Mucosa of descending colon (tissue), 3 donors: ENCODE data around the gene ZNF526. TPM values are rescaled to one million over a fixed set of nuclear protein-coding genes. Genes with fewer than 3 reads are reported as not detected.

ENCODE experiments used
- ATAC-seq: fragments of 200-7000 bp; cut with Tn5 transposase; one replicate; pipeline ENCODE4 v1.9.1; 2020; ENCODE audit warnings: mild to moderate bottlenecking, moderate library complexity
- DNase-seq, 3 donors: peaks; one replicate each; pipeline ENCODE4 v3.0.0-alpha.2; 2020
- H3K36me3 ChIP-seq: fragments of 200-600 bp; one replicate; pipeline ENCODE4 v1.8.0; 2021; ENCODE audit warnings: low read depth, mild to moderate bottlenecking
- H3K4me1 ChIP-seq: fragments of 200-600 bp; one replicate; pipeline ENCODE4 v1.8.0; 2021; ENCODE audit warnings: low read depth, mild to moderate bottlenecking
- H3K4me3 ChIP-seq: fragments of 200-600 bp; one replicate; pipeline ENCODE4 v1.8.0; 2021; ENCODE audit warnings: mild to moderate bottlenecking
- H3K9me3 ChIP-seq: fragments of 200-600 bp; one replicate; pipeline ENCODE4 v1.8.0; 2021; ENCODE audit warnings: mild to moderate bottlenecking
- CTCF ChIP-seq: fragments of 200-600 bp; IDR thresholded peaks from one replicate; pipeline ENCODE4 v1.8.0; 2022; ENCODE audit warnings: antibody characterized with exemption, mild to moderate bottlenecking
- intact Hi-C, 2 donors: fragments of 100-400 bp; cut with DNase I in 1 of 2; cut with micrococcal nuclease in 1 of 2; formaldehyde crosslinking; loops; one replicate each; pipeline versions ENCODE4 v1.11.0 to v1.11.1; 2022; cut with DNase I, micrococcal nuclease
- long read RNA-seq, 2 donors: library from polyadenylated mRNA; unstranded; transcript quantifications; one replicate each; pipeline ENCODE4 v2.0.0, GENCODE V29; 2019 to 2021
- total RNA-seq, 3 donors: library from RNA; stranded (reverse); fragmentation: NEBNext Ultra II Directional in 2 of 3; extraction: Animal tissue kit (Norgen Biotek cat#: 25700) in 2 of 3; gene quantifications; one replicate each; pipeline versions ENCODE4 v1.2.1 to v1.2.4, GENCODE V29; 2021 to 2023
- donor health status: DM: no; HTN: no; CAD: no; lungs with moderate emphysema.
- donor health status: DM: no; HTN: no; CAD: no.
- donor health status: DM: no; HTN: yes; CAD: no.

ZNF526 gene
- total RNA-seq = 10 to 100 TPM in 2 of 3 donors, 1 to 10 TPM in 1; 9.9 to 13.4 (median 10.4) TPM
- long read RNA-seq, donor 1, full-length matches to known transcripts = 10 of 19 reads
- long read RNA-seq, donor 1, partial matches to known transcripts = 0 of 19 reads
- long read RNA-seq, donor 1, other reads (novel, unspliced or antisense) = 9 of 19 reads
- long read RNA-seq, donor 2, full-length matches to known transcripts = 1 of 5 reads
- long read RNA-seq, donor 2, partial matches to known transcripts = 0 of 5 reads
- long read RNA-seq, donor 2, other reads (novel, unspliced or antisense) = 4 of 5 reads

GRCh38 chr19:42219812-42220750 is at the start of gene ZNF526:
TSS of gene ZNF526 (plus strand) at chr19:42220312. CDS start at chr19:42224404, 4,092 bp downstream.
- ATAC-seq (peak; percentile 88), DNase-seq (peak; percentile 98 to 99 (median 99))
- Histone ChIP-seq H3K36me3 (no peaks in the 10 kb centered on the region), H3K4me1 (peaks cover 34% of the 10 kb centered on the region), H3K4me3 (peak within 1 kb of the TSS; percentile 63), H3K9me3 (no peaks in the 10 kb centered on the region)
- TF ChIP-seq CTCF = no peak
- intact Hi-C loops = no loop called here

GRCh38 chr19:42170715-42171114 is 49.4 kb upstream of the ZNF526 start:
- H3K4me3 ChIP-seq = no peak overlapping the region
- intact Hi-C loops = no loop called here
- no peak for DNase-seq
- no peaks in the 10 kb centered on the region for H3K9me3 ChIP-seq
- ATAC-seq = no peak
- TF ChIP-seq CTCF = no peak
- no peaks in the 10 kb centered on the region for H3K36me3 ChIP-seq
- H3K4me1 ChIP-seq = peaks cover 4% of the 10 kb centered on the region

- ATAC-seq = no peak
- peaks cover 11% of the 10 kb centered on the region for H3K4me1 ChIP-seq
- H3K4me3 ChIP-seq = no peak overlapping the region
- H3K9me3 ChIP-seq = no peaks in the 10 kb centered on the region
- TF ChIP-seq CTCF = no peak
- DNase-seq = no peak
- H3K36me3 ChIP-seq = no peaks in the 10 kb centered on the region
- intact Hi-C loops = no loop called here
Measured at GRCh38 chr19:42172261-42172660, 47.9 kb upstream of the ZNF526 start.

GRCh38 chr19:42173695-42174094 is 46.4 kb upstream of the ZNF526 start:
- no peak for TF ChIP-seq CTCF
- no peak overlapping the region for H3K4me3 ChIP-seq
- ATAC-seq (no peak), DNase-seq (no peak)
- no peaks in the 10 kb centered on the region for H3K36me3 ChIP-seq
- H3K9me3 ChIP-seq = no peaks in the 10 kb centered on the region
- H3K4me1 ChIP-seq = peaks cover 13% of the 10 kb centered on the region
- intact Hi-C loops = no loop called here

GRCh38 chr19:42174188-42174587 is 45.9 kb upstream of the ZNF526 start:
- no peak for TF ChIP-seq CTCF
- no peaks in the 10 kb centered on the region for H3K9me3 ChIP-seq
- no peak for ATAC-seq
- DNase-seq = no peak
- intact Hi-C loops = no loop called here
- H3K4me3 ChIP-seq = no peak overlapping the region
- peaks cover 13% of the 10 kb centered on the region for H3K4me1 ChIP-seq
- no peaks in the 10 kb centered on the region for H3K36me3 ChIP-seq
